ENCODE measurements around the gene TRIM24.
A peak's percentile ranks its signal among the peaks of the same experiment; 100 is the strongest.
"Not testable (repeated sequence)": the region's sequence is repeated elsewhere in the genome, so short reads cannot be mapped to it uniquely, and the experiment has no call there.

TRIM24 gene

DNA sequence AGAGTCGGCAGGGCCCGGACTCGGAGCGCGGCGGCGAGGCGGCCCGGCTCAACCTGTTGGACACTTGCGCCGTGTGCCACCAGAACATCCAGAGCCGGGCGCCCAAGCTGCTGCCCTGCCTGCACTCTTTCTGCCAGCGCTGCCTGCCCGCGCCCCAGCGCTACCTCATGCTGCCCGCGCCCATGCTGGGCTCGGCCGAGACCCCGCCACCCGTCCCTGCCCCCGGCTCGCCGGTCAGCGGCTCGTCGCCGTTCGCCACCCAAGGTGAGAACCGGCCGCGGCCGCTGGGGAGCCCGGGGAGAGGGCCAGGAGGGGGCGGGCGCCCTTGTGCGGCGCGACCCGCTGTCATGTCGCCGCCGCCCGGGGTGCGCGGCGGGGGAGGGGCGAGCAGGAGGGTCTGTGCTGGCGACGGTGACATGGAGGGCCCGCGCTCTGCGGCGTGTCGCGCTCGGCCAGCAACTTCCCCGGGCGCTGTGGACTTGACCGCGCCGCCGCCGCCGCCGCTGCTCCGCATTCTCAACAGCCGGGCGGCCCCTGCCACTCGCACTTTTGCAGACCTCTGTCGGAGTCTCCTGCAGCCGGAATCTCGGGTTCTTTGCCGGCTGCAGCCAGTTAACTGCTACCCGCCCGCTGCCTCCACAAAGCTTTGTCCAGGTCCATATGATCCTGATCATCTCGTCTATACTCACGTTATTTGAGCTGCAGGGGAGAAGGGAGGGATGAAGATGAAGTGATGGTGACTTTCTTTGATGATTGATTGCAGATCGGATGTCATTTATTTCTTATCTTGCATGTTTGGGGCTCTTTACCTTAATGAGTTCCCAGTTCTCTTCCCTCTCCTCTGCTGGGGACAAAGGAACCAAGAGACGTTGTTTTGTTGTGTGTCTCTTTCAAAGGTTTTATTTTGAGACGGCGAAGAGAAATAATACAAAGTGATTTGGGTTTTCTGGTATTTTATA is 869 bp downstream of the TRIM24 start:
- Histone ChIP-seq H2AFZ (ENCODE audit: low read length) (no peak overlapping the region), H3K4me2 (ENCODE audit: low read length) (peak overlapping the region; percentile 79), H4K20me1 (ENCODE audit: insufficient read depth, low read length) (no peaks in the 10 kb centered on the region), H3K79me2 (ENCODE audit: insufficient read depth, low read length) (peaks cover 43% of the 10 kb centered on the region), H3K27ac (ENCODE audit: low read depth, low read length, poor library complexity, severe bottlenecking) (peak overlapping the region; percentile 75), H3K9me3 (ENCODE audit: low read length) (peaks cover 3% of the 10 kb centered on the region; the same call in 1 of the 2 replicates), H3K27me3 (ENCODE audit: insufficient read depth, low read length) (no peaks in the 10 kb centered on the region), H3K4me3 (ENCODE audit: low read depth, low read length, poor library complexity, severe bottlenecking) (peak overlapping the region; percentile 75), H3K9ac (ENCODE audit: low read length) (peak overlapping the region; percentile 78), H3F3A (ENCODE audit: insufficient read depth, low read length) (no peaks in the 10 kb centered on the region), H3K4me1 (ENCODE audit: insufficient read depth, low read length, severe bottlenecking) (peaks cover 11% of the 10 kb centered on the region), H3K9me2 (ENCODE audit: low read depth, low read length) (no peaks in the 10 kb centered on the region), H3K36me3 (ENCODE audit: insufficient read depth, low read length) (peaks cover 12% of the 10 kb centered on the region)
- TF ChIP-seq EZH2 (IDR thresholded peaks at IDR 0.05; ENCODE audit: borderline replicate concordance, low read length) = no peak
- TF ChIP-seq, protein P1, sequence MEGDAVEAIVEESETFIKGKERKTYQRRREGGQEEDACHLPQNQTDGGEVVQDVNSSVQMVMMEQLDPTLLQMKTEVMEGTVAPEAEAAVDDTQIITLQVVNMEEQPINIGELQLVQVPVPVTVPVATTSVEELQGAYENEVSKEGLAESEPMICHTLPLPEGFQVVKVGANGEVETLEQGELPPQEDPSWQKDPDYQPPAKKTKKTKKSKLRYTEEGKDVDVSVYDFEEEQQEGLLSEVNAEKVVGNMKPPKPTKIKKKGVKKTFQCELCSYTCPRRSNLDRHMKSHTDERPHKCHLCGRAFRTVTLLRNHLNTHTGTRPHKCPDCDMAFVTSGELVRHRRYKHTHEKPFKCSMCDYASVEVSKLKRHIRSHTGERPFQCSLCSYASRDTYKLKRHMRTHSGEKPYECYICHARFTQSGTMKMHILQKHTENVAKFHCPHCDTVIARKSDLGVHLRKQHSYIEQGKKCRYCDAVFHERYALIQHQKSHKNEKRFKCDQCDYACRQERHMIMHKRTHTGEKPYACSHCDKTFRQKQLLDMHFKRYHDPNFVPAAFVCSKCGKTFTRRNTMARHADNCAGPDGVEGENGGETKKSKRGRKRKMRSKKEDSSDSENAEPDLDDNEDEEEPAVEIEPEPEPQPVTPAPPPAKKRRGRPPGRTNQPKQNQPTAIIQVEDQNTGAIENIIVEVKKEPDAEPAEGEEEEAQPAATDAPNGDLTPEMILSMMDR (IDR thresholded peaks at IDR 0.05; ENCODE audit: low read length) = peak; percentile 16; the same call in 1 of the 2 replicates

DNA sequence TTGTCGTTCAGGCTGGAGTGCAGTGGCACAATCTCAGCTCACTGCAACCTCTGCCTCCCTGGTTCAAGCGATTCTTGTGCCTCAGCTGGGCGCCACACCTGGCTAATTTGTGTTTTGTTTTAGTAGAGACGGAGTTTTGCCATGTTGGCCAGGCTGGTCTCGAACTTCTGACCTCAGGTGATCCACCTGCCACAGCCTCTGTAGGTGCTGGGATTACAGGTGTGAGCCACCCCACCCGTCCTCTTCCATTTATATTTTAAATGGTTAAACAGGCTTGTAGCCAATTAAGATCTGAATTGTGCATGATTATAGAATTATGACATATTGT is 3.2 kb downstream of the TRIM24 start:
- H3K9me3 ChIP-seq (ENCODE audit: low read length); H4K20me1 ChIP-seq (ENCODE audit: insufficient read depth, low read length); H3K9ac ChIP-seq (ENCODE audit: low read length); H3K9me2 ChIP-seq (ENCODE audit: low read depth, low read length); H3K27me3 ChIP-seq (ENCODE audit: insufficient read depth, low read length); H3K4me3 ChIP-seq (ENCODE audit: low read depth, low read length, poor library complexity, severe bottlenecking); H3F3A ChIP-seq (ENCODE audit: insufficient read depth, low read length); H3K4me2 ChIP-seq (ENCODE audit: low read length); H2AFZ ChIP-seq (ENCODE audit: low read length); H3K27ac ChIP-seq (ENCODE audit: low read depth, low read length, poor library complexity, severe bottlenecking): not testable (repeated sequence)
- peaks cover 11% of the 10 kb centered on the region for H3K4me1 ChIP-seq (ENCODE audit: insufficient read depth, low read length, severe bottlenecking)
- peaks cover 16% of the 10 kb centered on the region for H3K36me3 ChIP-seq (ENCODE audit: insufficient read depth, low read length)
- H3K79me2 ChIP-seq (ENCODE audit: insufficient read depth, low read length) = peaks cover 65% of the 10 kb centered on the region

DNA sequence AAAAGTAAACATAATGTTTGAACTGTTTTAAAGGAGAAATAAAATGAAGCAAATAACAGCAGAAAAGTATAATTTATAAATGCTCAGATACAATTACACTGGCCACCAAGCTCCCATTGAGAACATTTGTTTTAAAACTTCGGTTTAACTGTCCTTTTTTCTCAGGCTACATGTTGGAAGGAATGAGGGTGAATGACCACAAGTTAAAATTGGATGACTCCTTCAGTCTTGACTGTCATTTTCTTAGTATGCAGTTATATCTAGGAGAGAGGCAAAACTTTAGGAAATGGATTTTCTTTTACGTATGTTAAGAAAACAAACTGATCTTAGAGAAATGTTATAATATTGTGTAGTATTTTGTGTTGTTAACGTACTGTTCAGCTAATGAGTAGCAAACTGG is 5.0 kb downstream of the TRIM24 start:
- Histone ChIP-seq H3K9me2 (ENCODE audit: low read depth, low read length) (no peaks in the 10 kb centered on the region), H3K4me2 (ENCODE audit: low read length) (no peak overlapping the region), H3K36me3 (ENCODE audit: insufficient read depth, low read length) (peaks cover 19% of the 10 kb centered on the region), H3K27me3 (ENCODE audit: insufficient read depth, low read length) (no peaks in the 10 kb centered on the region), H3K27ac (ENCODE audit: low read depth, low read length, poor library complexity, severe bottlenecking) (no peak overlapping the region), H3F3A (ENCODE audit: insufficient read depth, low read length) (no peaks in the 10 kb centered on the region), H3K9ac (ENCODE audit: low read length) (no peak overlapping the region), H3K4me3 (ENCODE audit: low read depth, low read length, poor library complexity, severe bottlenecking) (no peak overlapping the region), H2AFZ (ENCODE audit: low read length) (no peak overlapping the region), H3K9me3 (ENCODE audit: low read length) (no peaks in the 10 kb centered on the region), H3K79me2 (ENCODE audit: insufficient read depth, low read length) (peaks cover 82% of the 10 kb centered on the region), H3K4me1 (ENCODE audit: insufficient read depth, low read length, severe bottlenecking) (peaks cover 7% of the 10 kb centered on the region), H4K20me1 (ENCODE audit: insufficient read depth, low read length) (no peaks in the 10 kb centered on the region)
- TF ChIP-seq EZH2 (IDR thresholded peaks at IDR 0.05; ENCODE audit: borderline replicate concordance, low read length) = no peak
- TF ChIP-seq, protein P1 (IDR thresholded peaks at IDR 0.05; ENCODE audit: low read length) = no peak

DNA sequence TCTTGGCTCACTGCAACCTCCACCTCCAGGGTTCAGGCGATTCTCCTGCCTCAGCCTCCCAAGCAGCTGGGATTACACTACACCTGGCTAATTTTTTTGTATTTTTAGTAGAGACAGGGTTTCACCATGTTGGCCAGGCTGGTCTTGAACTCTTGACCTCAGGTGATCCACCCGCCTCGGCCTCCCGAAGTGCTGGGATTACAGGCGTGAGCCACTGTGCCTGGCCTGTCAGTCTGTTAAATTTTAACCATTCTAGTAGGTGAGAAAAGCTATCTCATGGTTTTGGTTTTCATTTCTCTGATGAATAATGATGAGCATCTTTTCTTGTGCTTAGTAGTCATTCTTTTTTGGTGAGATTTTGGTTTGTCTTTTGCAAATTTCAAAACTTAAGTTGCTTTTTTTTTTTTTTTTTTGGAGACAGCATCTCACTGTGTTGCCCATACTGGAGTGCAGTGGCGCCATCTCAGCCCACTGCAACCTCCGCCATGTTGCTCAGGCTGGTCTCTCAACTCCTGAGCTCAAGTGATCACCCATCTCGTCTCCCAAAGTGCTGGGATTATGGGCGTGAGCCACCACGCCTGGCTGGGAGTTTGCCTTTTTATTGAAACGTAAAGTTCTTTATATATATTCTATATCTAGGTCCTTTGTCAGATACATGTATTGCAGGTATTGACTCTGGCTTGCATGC is 6.2 kb downstream of the TRIM24 start:
- not testable (repeated sequence) for H3K27me3 ChIP-seq (ENCODE audit: insufficient read depth, low read length); H2AFZ ChIP-seq (ENCODE audit: low read length); H3K4me1 ChIP-seq (ENCODE audit: insufficient read depth, low read length, severe bottlenecking); H3K9me2 ChIP-seq (ENCODE audit: low read depth, low read length); H3K4me3 ChIP-seq (ENCODE audit: low read depth, low read length, poor library complexity, severe bottlenecking); H4K20me1 ChIP-seq (ENCODE audit: insufficient read depth, low read length); H3K9ac ChIP-seq (ENCODE audit: low read length); H3F3A ChIP-seq (ENCODE audit: insufficient read depth, low read length); H3K9me3 ChIP-seq (ENCODE audit: low read length); H3K27ac ChIP-seq (ENCODE audit: low read depth, low read length, poor library complexity, severe bottlenecking); H3K4me2 ChIP-seq (ENCODE audit: low read length)
- Histone ChIP-seq H3K36me3 (ENCODE audit: insufficient read depth, low read length) (peaks cover 19% of the 10 kb centered on the region), H3K79me2 (ENCODE audit: insufficient read depth, low read length) (peaks cover 91% of the 10 kb centered on the region)
